ENCODE measurements around the gene DHX58. TPM values are rescaled to one million over a fixed set of nuclear protein-coding genes. Genes with fewer than 3 reads are reported as not detected.

DHX58 gene
- total and polyA plus RNA-seq, 2 donors (not counting 1 experiment from before 2014, with no cell fraction given) = 39.7 to 57.6 TPM

DNA sequence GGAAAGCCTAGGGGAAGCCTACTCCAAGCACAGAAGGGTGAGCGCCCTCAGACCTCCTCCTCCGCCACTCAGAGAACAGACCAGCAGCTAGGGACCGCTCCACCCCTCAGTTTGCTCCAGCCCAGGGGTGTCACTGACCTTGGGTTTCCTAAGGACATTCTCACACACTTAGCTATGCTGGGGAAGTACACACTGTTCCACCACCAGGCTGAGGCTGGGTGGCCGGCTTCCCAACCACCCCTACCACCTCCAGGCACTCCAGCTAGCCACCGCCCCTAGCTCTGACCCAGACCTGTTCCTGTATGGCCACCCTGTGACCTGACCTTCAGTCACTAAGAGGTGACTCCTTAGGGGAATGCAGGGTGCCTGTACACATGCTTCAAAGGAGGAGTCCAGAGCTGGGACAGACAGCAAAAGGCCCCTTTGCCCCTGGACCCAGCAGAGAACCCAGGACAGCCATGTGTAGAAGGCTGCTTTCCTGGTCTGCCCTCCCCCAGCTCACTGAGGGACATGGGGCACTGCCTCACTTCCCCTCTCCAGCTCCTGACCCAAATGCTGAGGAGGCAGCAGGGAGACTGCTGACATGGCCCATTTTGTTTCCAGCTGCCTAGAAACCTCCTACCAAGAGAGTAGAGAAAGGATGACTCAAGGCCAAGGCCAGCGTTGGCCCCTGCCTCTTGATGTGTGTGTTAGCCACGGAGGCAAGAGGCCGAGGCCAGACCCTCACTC is 16.8 kb upstream of the DHX58 start:
- intact Hi-C loops (cut with micrococcal nuclease) = no loop called here
- Histone ChIP-seq H3K36me3 (replicated peaks in 1 of 2; ENCODE audit: control extremely low read depth in 1 of 2, control insufficient read depth in 1 of 2, extremely low read depth in 1 of 2, insufficient read depth in 2 of 2, low read length in 1 of 2) (peaks cover 0 to 49% of the 10 kb centered on the region in 2 experiments), H2AFZ (ENCODE audit: insufficient read depth, low read depth, low read length, poor library complexity, severe bottlenecking) (no peak overlapping the region), H3K9ac (ENCODE audit: low read length) (no peak overlapping the region), H4K20me1 (ENCODE audit: control insufficient read depth, insufficient read depth, low read length, poor library complexity, severe bottlenecking) (peaks cover 36% of the 10 kb centered on the region), H3K79me2 (ENCODE audit: control insufficient read depth, insufficient read depth, low read length) (peaks cover 25% of the 10 kb centered on the region), H3K4me2 (replicated peaks; ENCODE audit: low read depth, low read length, poor library complexity, severe bottlenecking) (no peak overlapping the region), H3K27ac (ENCODE audit: low read length in 2 of 2) (peak overlapping the region in 1 of 2 donors; percentile 45), H3K27me3 (replicated peaks in 1 of 4; ENCODE audit: control extremely low read depth in 1 of 4, control insufficient read depth in 3 of 4, insufficient read depth in 4 of 4, low read length in 3 of 4) (no peaks in the 10 kb centered on the region), H3K9me3 (ENCODE audit: control extremely low read depth in 1 of 3, control insufficient read depth in 2 of 3, insufficient read depth in 1 of 3, low read length in 2 of 3) (no peaks in the 10 kb centered on the region), H3K4me3 (ENCODE audit: control extremely low read depth in 1 of 5, extremely low read depth in 1 of 5, insufficient read depth in 1 of 5, low read depth in 2 of 5, low read length in 4 of 5) (no peak overlapping the region), H3K4me1 (ENCODE audit: control insufficient read depth in 2 of 2, insufficient read depth in 2 of 2, low read length in 2 of 2) (peaks cover 37 to 38% of the 10 kb centered on the region in 2 donors)
- no peak overlapping the region for H3K4me3 Mint-ChIP-seq
- peaks cover 39% of the 10 kb centered on the region for H3K4me1 Mint-ChIP-seq
- ChIA-PET CTCF (interaction anchor here (0.9 to 1.3 kb wide), 3 partner anchors 165 to 276 kb away, joined by 3 to 5 read pairs (median 4); no protein-coding TSS in a partner anchor), POLR2A (no interaction called here)
- DNase-seq (no peak), ATAC-seq (ENCODE audit: low read depth) (no peak)
- 97% methylated on average over 8 of the region's 8 CpGs for WGBS (ENCODE audit: insufficient coverage)
- H3K9me3 Mint-ChIP-seq (ENCODE audit: insufficient read depth) = no peaks in the 10 kb centered on the region
- TF ChIP-seq CTCF (IDR thresholded peaks at IDR 0.05) = no peak
- TF ChIP-seq EZH2 (IDR thresholded peaks at IDR 0.05; ENCODE audit: borderline replicate concordance, insufficient read depth, low read depth, low read length, poor library complexity, severe bottlenecking) = no peak
- H3K27ac Mint-ChIP-seq = peak overlapping the region; percentile 15
- no peaks in the 10 kb centered on the region for H3K27me3 Mint-ChIP-seq

DNA sequence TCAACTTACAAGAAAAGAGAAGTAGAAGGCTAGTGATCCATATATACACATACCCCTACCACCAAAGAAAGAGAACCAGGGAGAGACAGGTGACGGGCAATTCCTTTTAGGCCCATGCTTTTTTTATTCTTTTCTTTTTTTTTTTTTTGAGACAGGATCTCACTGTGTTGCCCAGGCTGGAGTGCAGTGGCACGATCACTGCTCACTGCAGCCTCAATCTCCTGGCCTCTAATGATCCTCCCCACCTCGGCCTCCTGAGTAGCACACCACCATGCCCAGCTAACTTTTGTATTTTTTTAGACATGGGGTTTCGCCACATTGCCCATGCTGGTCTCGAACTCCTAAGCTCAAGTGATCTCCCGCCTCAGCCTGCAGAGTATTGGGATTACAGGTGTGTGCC is 14.9 kb upstream of the DHX58 start:
- no peak overlapping the region for H3K4me3 ChIP-seq (ENCODE audit: control extremely low read depth in 1 of 5, extremely low read depth in 1 of 5, insufficient read depth in 1 of 5, low read depth in 2 of 5, low read length in 4 of 5)
- DNase-seq (no peak), ATAC-seq (ENCODE audit: low read depth) (no peak)
- CTCF ChIA-PET = interaction anchor here (0.7 to 1.2 kb wide), 2 partner anchors 9 to 12 kb away, joined by 3 read pairs; no protein-coding TSS in a partner anchor
- H2AFZ ChIP-seq (ENCODE audit: insufficient read depth, low read depth, low read length, poor library complexity, severe bottlenecking) = no peak overlapping the region
- no peak overlapping the region for H3K9ac ChIP-seq (ENCODE audit: low read length)
- intact Hi-C loops (cut with micrococcal nuclease) = no loop called here
- Mint-ChIP-seq H3K27ac (no peak overlapping the region), H3K4me3 (no peak overlapping the region), H3K4me1 (peaks cover 24% of the 10 kb centered on the region), H3K9me3 (ENCODE audit: insufficient read depth) (no peaks in the 10 kb centered on the region), H3K27me3 (no peaks in the 10 kb centered on the region)
- no peaks in the 10 kb centered on the region for H3K9me3 ChIP-seq (ENCODE audit: control extremely low read depth in 1 of 3, control insufficient read depth in 2 of 3, insufficient read depth in 1 of 3, low read length in 2 of 3)
- no peak for TF ChIP-seq EZH2 (IDR thresholded peaks at IDR 0.05; ENCODE audit: borderline replicate concordance, insufficient read depth, low read depth, low read length, poor library complexity, severe bottlenecking)
- TF ChIP-seq CTCF (IDR thresholded peaks at IDR 0.05) = no peak
- peaks cover 0 to 49% of the 10 kb centered on the region in 2 experiments for H3K36me3 ChIP-seq (replicated peaks in 1 of 2; ENCODE audit: control extremely low read depth in 1 of 2, control insufficient read depth in 1 of 2, extremely low read depth in 1 of 2, insufficient read depth in 2 of 2, low read length in 1 of 2)
- POLR2A ChIA-PET = no interaction called here
- H3K27ac ChIP-seq (ENCODE audit: low read length in 2 of 2) = peak overlapping the region in 1 of 2 donors; percentile 40
- no peak overlapping the region for H3K4me2 ChIP-seq (replicated peaks; ENCODE audit: low read depth, low read length, poor library complexity, severe bottlenecking)
- 87% methylated on average over 5 of the region's 6 CpGs for WGBS (ENCODE audit: insufficient coverage)
- peaks cover 19 to 20% of the 10 kb centered on the region in 2 donors for H3K4me1 ChIP-seq (ENCODE audit: control insufficient read depth in 2 of 2, insufficient read depth in 2 of 2, low read length in 2 of 2)
- H4K20me1 ChIP-seq (ENCODE audit: control insufficient read depth, insufficient read depth, low read length, poor library complexity, severe bottlenecking) = peaks cover 23% of the 10 kb centered on the region
- no peaks in the 10 kb centered on the region for H3K27me3 ChIP-seq (replicated peaks in 1 of 4; ENCODE audit: control extremely low read depth in 1 of 4, control insufficient read depth in 3 of 4, insufficient read depth in 4 of 4, low read length in 3 of 4)
- H3K79me2 ChIP-seq (ENCODE audit: control insufficient read depth, insufficient read depth, low read length) = peaks cover 21% of the 10 kb centered on the region
